Vein endothelial cell (primary cell): Measurements from ENCODE around the gene RENBP. TPM values are rescaled to one million over a fixed set of nuclear protein-coding genes. Genes with fewer than 3 reads are reported as not detected.

Experiments
- small RNA-seq: library from RNA; depleted of rRNA; stranded (forward); fragments of <200 nt; gene quantifications from one replicate; pipeline ENCODE3, GENCODE V24; 2012
- total RNA-seq: library from RNA; depleted of rRNA; stranded (reverse); fragments of >200 nt; gene quantifications from 2 replicates; pipeline ENCODE4 v1.2.3, GENCODE V29; 2012

RENBP gene
- total RNA-seq: 9.8 and 10.0 TPM in 2 replicates

GRCh38 chrX:153944140-153944799 lies at the start of gene RENBP:
RENBP (minus strand) TSS chrX:153944643; CDS start chrX:153944610, 33 bp downstream.

GRCh38 chrX:153972368-153973126 lies 28.1 kb upstream of the RENBP start, which contains the start of gene TMEM187:
TMEM187 (plus strand) TSS chrX:153972754; CDS start chrX:153982063, 9,309 bp downstream.

GRCh38 chrX:153971450-153972367 lies 27.3 kb upstream of the RENBP start, which contains the start of gene HCFC1:
HCFC1 (minus strand) TSS chrX:153971818; CDS start chrX:153970840, 978 bp downstream.

DNA sequence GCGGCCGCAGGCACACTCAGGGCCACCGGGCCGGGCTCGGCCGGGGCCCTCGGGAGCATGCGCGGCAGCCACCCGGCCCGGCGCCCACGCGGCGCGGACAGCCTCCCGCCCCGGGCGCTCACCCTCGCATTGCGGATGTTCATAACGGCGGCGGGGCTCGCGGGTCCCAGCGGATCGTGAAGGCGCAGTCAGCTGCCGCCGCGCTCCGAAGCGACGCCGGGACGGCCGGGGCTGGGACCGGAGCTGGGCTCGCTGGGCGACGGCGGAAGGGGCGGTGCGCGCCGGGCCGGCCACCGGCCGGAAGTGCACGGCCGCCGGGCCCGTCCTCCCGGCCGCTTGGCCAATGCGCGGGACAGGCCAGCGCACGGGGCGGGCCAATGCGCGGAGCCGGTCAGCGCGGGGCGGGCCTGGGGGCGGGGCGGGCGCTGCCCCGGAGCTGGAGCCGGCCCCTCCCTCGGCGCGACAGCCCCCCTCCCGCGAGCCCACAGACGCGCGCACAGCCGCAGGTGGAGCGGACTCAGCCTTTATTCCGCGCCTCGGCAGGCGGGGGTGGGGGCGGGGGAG lies 9.6 kb downstream of the RENBP start, which contains the start of gene NAA10:
Gene NAA10, minus strand, starts transcription at position 276 of the 564 bp plus-strand sequence. Its CDS starts 133 bp downstream, at position 143.

DNA sequence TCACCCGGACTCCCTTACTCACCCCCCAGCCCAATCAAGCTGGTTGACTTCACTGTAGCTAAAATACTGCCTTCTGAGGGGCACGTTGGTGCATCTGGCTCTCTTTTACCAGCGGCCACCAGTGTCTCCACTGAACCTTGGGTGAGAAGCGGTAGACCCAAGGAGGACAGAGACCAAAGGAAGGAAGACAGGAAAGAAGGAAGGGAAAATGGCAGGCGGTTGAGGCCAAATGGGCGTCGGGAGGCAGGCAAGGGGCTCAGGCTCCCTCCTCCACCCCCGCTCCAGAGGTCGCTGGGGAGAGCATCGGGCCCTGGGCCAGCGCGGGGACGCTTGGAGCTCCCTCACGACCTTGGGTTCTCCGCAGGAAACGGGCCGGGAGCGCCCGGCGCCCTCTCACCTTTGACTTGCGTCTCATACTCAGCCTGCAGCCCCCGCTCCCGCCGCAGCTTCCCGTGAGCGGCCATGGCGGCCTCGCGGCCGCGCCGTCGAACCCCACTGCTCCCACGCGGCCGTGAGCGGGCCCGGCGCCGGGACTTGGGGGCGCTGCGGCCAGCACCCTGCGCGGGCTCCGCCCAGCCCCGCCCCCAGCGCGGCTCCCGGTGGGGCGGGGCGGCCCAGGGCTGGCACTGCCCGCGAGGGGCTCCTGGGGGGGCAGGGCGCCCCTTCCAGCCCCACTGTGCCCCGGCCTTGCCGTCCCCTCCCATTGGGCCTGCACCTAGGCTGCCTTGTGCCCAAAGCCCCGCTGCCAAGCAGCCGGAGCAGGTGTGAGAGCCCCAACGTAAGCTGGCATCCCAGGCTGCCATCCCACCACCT lies 18.5 kb downstream of the RENBP start, which contains the start of gene ARHGAP4:
Gene ARHGAP4, minus strand, starts transcription at position 526 of the 813 bp plus-strand sequence. Its CDS starts 62 bp downstream, at position 464.

GRCh38 chrX:153903991-153904957 lies 40.2 kb downstream of the RENBP start, which contains the start of gene AVPR2:
AVPR2 (plus strand) TSS chrX:153904673; CDS start chrX:153905146, 473 bp downstream.

DNA sequence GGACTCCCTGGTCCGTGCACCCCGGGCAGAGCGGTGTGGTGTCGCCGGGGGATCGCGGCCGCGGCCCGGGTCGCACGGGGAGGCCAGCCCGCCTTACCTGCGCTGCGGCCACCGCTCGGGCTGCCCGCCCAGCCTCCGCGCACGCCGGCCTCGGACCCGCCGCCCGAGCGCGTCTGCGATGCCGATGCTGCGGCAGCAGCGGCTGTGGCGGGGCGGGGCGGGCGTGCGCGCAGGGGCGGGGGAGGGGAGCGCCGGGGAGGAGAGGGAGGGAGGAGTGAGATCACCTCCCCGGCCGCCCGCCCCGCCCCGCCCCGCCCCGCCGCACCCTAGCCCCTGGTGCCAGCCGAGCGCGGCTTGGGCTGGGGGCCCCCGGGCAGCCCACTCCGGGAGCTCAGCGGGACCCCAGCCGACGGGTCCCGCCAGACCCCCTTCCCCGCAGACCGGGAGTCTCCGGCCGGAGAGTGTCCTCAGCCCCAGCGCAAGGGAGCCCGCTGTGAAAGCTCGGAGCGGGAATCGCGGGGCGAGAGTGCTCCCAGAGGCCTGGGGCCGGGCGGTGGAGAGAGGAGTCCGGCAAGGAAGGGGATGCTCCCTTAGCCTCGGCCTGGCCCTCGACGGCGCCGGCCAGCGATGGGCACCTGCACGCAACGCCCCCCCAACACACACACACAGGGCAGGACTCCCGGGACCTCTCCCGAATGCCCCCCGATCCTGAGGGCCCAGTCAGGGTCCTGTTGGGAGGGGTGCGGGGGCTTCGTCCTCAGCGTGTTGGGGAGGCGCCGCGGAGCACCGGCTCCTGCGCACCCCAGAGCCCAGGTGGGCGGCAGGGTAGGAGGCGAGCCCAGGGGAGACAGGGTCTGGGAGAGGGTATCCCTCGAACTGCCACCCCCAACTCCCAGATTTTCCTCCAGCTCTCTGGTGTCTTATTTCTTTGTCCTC lies 58.2 kb downstream of the RENBP start, which contains the start of gene L1CAM:
Gene L1CAM, minus strand, starts transcription at position 206 of the 936 bp plus-strand sequence. CDS start 10,337 bp downstream, outside the sequence.

Small RNA genes lying within 50 kb of the gene (small RNA-seq; reads per million reads assigned to genes)
- not detected for gene MIR3202-1

Other genes starting within 250 kb of the RENBP start
- gene BCAP31, start 220.3 kb downstream of the RENBP start, total RNA-seq: 245 and 312 TPM in 2 replicates
- gene ABCD1, start 219.8 kb downstream of the RENBP start, total RNA-seq: 13.8 and 18.3 TPM in 2 replicates
- gene PLXNB3, start 180.4 kb downstream of the RENBP start, total RNA-seq: 11.0 and 11.4 TPM in 2 replicates
- gene SRPK3, start 163.6 kb downstream of the RENBP start, total RNA-seq: not detected in 2 replicates
- 53.2 and 57.8 TPM in 2 replicates for gene IDH3G, start 150.3 kb downstream of the RENBP start, total RNA-seq
- gene SSR4, start 150.0 kb downstream of the RENBP start, total RNA-seq: 177 and 318 TPM in 2 replicates
- gene PDZD4, start 114.1 kb downstream of the RENBP start, total RNA-seq: 0.29 and 0.33 TPM in 2 replicates
- gene L1CAM, start 58.5 kb downstream of the RENBP start, total RNA-seq: under 0.01 and 0.19 TPM in 2 replicates
- not detected in 2 replicates for gene AVPR2, start 40.0 kb downstream of the RENBP start, total RNA-seq
- 5.3 and 20.6 TPM in 2 replicates for gene ARHGAP4, start 18.4 kb downstream of the RENBP start, total RNA-seq
- gene NAA10, start 9.6 kb downstream of the RENBP start, total RNA-seq: 84.9 and 138 TPM in 2 replicates
- gene HCFC1, start 27.2 kb upstream of the RENBP start, total RNA-seq: 52.6 and 58.8 TPM in 2 replicates
- 1.9 and 8.2 TPM in 2 replicates for gene TMEM187, start 28.1 kb upstream of the RENBP start, total RNA-seq
- 78.5 and 94.4 TPM in 2 replicates for gene IRAK1, start 75.3 kb upstream of the RENBP start, total RNA-seq
- gene MECP2, start 153.1 kb upstream of the RENBP start, total RNA-seq: 32.3 and 33.8 TPM in 2 replicates
- not detected in 2 replicates for gene OPN1LW, start 199.6 kb upstream of the RENBP start, total RNA-seq
- not detected in 2 replicates for gene OPN1MW, start 238.0 kb upstream of the RENBP start, total RNA-seq